ENCODE data around the gene TMEM208.

Gene TMEM208

DNA sequence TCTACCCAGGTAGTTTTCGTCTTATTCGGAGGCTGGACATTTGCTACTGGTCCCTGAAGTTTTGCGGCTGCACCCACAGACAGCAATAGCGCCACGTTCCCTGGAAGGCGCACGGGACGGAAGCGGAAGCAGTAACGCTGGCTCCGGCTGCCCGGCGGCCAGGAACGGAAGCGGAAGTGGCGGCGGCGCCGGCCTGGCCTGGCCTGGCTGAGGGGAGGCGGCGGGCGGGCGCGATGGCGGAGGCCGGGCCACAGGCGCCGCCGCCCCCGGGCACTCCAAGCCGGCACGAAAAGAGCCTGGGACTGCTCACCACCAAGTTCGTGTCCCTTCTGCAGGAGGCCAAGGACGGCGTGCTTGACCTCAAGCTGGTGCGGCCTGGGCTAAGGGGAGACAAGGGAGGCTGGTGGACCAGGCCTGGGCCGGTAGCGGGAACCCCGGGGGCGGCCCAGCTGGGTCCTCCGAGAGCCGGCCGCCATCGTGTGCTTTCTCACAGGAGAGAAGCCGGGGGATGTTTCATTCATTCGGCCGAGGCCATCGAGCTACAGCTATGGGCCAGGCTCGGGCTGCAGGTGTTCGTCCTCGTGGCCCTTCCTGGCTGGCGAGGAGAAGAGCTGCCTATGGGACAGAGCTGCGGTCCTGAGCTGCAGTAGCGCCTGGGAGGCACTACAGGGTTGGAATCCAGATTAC, 34.8 kb upstream of the TMEM208 start, which contains the start of gene E2F4:
Gene E2F4 (plus strand): TSS at position 161 of the 687 bp plus-strand sequence. CDS start 73 bp downstream, at position 234.
- DNase-seq (ENCODE audit: low read depth in 2 of 2): peak; percentile 69 to 75

- no peak for DNase-seq (ENCODE audit: low read depth in 2 of 2)
Measured at GRCh38 chr16:67192781-67193361, 34.1 kb upstream of the TMEM208 start.

GRCh38 chr16:67193536-67193935, 33.4 kb upstream of the TMEM208 start:
- DNase-seq (ENCODE audit: low read depth in 2 of 2): no peak

DNA sequence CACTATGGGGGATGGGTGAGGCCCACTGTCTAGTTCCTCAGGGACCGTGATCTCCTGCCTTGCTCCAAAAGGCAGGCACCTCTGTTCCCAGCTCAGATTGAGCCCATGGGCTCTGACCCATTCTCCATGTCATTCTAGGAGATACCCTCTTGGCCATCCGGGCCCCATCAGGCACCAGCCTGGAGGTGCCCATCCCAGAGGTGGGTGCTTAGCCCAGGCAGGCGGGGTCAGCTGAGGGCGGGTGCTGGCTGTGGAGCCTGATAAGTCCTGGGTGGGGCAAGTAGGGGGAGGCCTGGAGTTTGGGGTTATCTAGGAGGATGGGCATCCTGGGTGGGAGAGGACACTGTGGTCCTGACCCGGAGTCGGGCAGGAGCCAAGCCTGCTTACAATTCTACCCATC, 32.7 kb upstream of the TMEM208 start:
- no peak for DNase-seq (ENCODE audit: low read depth in 2 of 2)

- no peak for DNase-seq (ENCODE audit: low read depth in 2 of 2)
Measured at GRCh38 chr16:67195676-67196075, 31.3 kb upstream of the TMEM208 start.

DNA sequence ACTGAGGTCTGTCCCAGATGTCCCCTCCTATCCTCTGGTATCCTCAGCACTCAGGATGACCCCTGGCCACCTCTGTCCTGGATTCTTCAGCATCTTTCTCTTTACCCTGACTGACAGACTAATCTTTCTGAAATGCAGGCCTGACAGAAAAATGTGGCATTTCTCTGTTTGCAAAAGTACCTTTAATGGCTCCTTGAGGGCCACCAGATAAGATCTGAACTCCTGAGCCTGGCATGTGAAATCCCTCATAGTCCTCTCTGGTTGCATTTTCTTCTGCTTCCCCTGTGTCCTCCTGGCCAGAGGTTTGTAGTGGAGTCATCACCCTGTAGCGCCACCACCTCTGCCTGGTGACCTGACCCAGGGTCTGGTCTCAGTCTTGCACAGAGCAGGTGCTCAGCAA, 30.0 kb upstream of the TMEM208 start:
- DNase-seq (ENCODE audit: low read depth in 2 of 2): no peak

DNA sequence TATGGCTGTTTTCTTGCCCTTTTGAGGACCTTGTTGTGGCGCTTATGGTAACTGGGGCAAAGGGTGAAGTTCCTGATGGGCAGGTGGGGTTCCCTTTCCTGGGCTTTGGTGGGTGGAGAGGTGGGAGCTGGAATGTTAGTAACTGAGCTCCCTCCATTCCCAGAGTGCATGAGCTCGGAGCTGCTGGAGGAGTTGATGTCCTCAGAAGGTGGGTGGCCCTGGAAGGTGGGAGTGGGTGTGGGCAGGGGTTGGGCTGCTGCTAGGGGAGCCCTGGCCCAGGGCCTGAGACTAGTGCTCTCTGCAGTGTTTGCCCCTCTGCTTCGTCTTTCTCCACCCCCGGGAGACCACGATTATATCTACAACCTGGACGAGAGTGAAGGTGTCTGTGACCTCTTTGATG, 29.2 kb upstream of the TMEM208 start:
- no peak for DNase-seq (ENCODE audit: low read depth in 2 of 2)

DNA sequence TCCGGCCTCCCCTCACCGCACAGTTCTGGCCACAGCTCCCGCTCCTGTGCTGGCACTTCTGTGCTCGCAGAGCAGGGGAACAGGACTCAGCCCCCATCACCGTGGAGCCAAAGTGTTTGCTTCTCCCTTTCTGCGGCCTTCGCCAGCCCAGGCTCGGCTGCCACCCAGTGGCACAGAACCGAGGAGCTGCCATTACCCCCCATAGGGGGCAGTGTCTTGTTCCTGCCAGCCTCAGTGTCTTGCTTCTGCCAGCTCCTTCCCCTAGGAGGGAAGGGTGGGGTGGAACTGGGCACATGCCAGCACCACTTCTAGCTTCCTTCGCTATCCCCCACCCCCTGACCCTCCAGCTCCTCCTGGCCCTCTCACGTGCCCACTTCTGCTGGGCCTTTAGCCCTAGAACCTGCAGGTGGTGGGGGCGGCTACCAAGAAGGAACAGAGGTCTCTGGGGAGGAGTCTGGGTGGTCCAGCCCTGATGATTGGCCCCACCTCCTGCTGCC, 28.6 kb upstream of the TMEM208 start:
- no peak for DNase-seq (ENCODE audit: low read depth in 2 of 2)

DNA sequence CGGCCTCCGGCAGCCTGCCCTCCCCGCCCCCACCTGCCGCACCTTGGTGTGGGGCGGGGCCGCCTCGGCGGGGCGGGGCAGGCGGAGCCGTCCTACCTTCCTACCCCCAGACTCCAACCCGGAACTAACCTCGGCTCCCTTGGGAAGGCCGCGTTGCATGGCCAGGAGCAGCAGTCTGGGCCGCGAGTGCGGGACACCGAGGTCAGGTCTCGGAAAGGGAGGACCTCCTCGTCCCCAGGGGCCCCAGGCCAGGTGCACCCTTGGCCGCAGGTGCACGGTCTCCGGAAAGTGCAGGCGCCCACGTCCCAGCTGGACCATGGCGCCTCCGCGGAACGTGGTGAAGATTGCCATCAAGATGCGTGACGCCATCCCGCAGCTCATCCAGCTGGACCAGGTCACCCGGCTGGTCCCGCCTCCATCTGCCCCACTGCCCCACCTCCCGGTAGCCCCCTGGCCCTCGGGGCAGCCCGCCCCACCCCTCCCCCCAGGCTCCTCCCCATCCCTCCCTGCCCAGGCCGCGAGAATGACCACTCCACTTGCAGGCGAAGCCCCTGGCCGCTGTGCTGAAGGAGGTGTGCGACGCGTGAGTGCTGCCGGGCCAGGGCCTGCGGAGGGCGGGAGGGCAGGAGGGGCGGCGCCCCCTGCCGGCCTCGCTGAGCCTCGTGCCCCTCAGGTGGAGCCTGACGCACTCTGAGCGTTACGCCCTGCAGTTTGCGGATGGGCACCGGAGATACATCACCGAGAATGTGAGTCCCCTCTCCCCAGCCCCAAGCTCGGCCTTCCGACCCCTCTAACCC, 27.7 kb upstream of the TMEM208 start, which contains the start of gene ELMO3:
Gene ELMO3 (plus strand): TSS at position 121 of the 797 bp plus-strand sequence. CDS start 196 bp downstream, at position 317.
- no peak for DNase-seq (ENCODE audit: low read depth in 2 of 2)

- no peak for DNase-seq (ENCODE audit: low read depth in 2 of 2)
Measured at GRCh38 chr16:67199808-67200198, 27.1 kb upstream of the TMEM208 start.

DNA sequence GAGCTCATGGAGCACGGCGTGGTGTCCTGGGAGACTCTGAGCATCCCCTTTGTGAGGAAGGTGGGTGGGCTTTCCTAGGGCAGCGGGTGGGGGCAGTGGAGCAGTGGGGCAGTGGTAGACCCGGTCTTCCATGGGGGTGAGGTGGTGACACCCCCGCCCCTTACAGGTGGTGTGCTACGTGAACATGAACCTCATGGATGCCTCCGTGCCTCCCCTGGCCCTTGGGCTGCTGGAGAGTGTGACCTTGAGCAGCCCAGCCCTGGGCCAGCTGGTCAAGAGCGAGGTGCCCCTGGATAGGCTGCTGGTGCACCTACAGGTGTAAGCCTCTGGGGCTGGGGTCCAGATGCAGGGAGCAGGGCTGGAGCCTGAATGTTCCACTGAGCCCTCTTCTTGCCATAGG, 26.4 kb upstream of the TMEM208 start:
- DNase-seq (ENCODE audit: low read depth in 2 of 2): no peak

DNA sequence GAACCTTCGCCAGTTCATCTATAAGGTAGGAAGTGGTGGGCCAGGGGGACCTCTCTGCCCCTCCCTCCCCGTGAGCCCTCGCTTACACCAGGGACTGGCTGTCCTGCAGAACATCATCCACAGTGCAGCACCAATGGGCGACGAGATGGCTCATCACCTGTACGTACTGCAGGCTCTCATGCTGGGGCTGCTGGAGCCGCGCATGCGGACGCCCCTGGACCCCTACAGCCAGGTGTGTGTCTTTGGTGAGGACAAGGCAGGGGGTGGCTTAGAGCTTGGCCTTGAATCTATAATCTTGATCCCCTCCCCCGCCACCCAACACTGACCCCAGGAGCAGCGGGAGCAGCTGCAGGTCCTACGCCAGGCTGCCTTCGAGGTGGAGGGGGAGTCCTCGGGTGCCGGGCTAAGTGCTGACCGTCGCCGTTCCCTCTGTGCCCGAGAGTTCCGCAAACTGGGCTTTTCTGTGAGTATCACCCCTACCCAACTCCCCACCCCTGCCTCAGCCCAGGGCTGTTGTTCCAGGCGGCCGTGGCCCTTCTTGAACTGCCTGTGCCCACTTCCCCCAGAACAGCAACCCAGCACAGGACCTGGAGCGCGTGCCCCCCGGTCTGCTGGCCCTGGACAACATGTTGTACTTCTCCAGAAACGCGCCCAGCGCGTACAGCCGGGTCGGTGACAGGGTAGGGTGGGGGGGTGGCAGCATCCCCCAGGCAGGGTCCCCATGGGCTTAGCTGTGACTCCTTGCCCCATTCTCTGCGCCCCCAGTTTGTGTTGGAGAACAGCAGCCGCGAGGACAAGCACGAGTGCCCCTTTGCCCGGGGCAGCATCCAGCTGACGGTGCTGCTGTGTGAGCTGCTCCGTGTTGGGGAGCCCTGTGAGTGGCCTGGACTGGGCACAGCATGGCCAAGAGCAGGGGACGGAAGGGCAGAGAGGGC, 25.3 kb upstream of the TMEM208 start:
- DNase-seq (ENCODE audit: low read depth in 2 of 2): no peak

DNA sequence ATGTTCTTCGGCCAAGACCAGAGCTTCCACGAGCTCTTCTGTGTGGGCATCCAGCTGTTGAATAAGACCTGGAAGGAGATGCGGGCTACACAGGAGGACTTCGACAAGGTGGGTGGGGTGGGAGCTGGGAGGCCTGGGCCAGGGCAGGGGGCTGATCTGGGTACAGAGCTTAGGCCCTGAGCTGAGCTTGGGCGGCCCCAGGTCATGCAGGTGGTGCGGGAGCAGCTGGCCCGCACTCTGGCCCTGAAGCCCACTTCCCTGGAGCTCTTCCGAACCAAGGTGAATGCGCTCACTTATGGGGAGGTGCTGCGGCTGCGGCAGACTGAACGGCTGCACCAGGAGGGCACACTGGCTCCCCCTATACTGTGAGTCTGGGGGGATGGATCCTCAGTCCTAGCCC, 24.5 kb upstream of the TMEM208 start:
- DNase-seq (ENCODE audit: low read depth in 2 of 2): no peak

DNA sequence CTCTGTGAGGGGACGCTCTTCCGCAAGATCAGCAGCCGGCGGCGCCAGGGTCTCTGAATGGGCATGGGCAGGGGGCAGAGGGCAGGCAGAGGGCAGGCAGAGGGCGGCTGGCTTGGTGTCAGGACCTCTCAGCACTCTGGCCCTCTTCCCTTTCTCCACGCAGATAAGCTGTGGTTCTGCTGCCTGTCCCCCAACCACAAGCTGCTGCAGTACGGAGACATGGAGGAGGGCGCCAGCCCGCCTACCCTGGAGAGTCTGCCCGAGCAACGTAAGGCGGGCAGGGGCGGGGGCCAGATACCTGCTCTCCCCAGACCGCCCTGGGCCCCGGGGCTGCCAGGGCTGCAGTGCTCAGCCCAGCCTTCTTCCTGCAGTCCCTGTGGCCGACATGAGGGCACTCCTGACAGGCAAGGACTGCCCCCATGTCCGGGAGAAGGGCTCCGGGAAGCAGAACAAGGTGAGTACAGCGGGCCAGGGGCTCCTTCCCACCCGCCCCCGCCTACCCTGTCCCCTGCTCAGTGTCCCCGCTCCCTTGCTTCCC, 23.9 kb upstream of the TMEM208 start:
- DNase-seq (ENCODE audit: low read depth in 2 of 2): no peak

DNA sequence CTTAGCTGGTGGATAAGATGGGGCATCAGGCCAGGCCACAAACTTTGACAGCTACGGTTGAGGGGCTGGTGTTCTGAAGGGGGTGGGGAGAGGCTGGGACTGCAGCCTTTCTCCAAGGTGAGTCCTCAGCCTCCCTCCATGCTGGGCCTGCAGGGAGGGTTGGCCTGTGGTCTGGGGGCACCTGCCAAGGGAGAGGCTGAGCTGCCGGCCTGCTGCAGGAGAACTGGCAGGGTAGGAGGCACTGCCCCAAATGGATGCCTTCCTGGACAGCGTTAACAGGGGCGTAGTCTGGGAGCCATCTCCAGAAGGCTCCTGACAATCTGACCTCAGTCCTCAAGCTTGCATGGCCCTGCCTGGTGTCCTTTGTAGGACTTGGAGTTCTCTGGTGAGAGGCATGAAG, 22.9 kb upstream of the TMEM208 start:
- no peak for DNase-seq (ENCODE audit: low read depth in 2 of 2)

DNA sequence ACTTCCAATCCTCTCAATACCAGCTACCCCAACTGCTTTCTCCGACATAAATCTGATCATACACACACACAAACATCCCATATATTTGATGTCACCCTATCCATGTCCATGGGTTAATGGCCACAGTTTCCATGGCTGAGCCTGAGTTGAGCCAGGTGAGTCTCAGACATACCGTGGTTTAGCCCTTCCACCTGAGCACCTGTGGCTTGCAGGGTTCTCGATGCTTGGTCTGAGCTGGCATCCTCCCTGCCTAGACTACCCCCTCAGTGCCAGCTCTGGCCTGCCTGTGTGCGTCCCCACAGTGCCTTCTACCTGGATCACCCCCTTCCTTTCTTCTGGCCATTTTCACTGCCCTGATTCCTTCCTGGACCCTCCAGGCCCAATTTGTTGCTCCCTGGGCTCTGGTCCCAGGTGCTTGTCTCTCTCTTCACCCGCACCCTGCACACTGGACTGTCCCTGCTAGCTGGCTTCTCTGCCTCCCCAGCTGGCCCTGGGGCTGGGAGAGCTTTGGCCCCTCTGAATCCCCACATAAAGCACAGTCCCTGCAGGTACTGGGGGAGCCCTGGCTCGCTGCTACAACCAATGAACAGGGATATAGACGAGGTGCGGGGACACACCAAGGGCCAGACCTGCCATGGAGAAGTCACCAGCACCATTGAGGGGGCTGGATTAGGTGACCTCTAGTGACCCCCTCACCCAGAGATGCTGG, 20.6 kb upstream of the TMEM208 start:
- DNase-seq (ENCODE audit: low read depth in 2 of 2): no peak

GRCh38 chr16:67206838-67207248, 20.1 kb upstream of the TMEM208 start:
- DNase-seq (ENCODE audit: low read depth in 2 of 2): no peak

GRCh38 chr16:67207249-67208091, 19.5 kb upstream of the TMEM208 start:
- no peak for DNase-seq (ENCODE audit: low read depth in 2 of 2)

DNA sequence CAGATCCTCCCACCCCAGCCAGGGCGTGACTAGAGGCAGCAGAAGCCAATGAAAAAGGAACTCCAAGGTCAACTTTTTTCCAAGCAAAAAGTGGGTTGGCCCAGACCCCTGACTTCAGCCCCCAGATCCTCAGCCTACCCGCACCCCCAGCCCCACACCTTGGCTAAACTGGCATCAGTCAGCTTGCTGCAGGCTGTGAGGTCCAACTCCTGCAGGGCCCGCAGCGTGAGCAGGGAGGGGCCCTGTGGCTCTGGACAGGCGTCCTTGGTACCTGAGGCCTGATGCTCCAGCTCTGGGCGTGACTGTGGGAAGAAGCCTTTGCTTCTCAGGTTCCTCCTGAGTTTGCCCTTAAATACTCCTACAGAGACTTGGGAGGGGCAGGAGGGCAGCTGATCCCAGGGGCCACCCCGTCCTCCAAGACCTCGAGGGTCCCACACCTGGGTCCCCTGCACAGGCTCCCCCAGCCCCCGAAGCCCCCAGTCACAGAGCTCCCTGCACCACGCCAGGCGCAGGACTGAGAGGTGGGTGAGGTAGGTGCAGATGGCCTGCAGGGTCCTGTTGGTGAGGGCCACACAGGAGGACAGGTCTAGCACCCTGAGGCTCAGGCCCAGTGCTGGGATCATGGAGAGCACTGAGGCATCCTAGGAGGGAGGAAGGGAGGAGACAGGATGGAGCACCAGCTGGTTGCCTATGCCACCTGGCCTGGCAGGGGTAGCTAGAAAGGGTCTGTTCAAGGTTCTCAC, 18.6 kb upstream of the TMEM208 start:
- DNase-seq (ENCODE audit: low read depth in 2 of 2): no peak

Data from stimulated activated CD8-positive, alpha-beta memory T cell treated with anti-CD3 and anti-CD28 coated beads, Interleukin-7, amount 100 ng/mL, for 1 hour (primary cell).